ENCODE results near the gene PPP1R12B.
"Not testable (repeated sequence)": the region's sequence is repeated elsewhere in the genome, so short reads cannot be mapped to it uniquely, and the experiment has no call there.

Gene PPP1R12B

GRCh38 chr1:202599669-202600431, 251.4 kb downstream of the PPP1R12B start:
- DNase-seq (ENCODE audit: low read depth in 2 of 2) = peak; percentile 85 to 89
- TF ChIP-seq, protein P1, sequence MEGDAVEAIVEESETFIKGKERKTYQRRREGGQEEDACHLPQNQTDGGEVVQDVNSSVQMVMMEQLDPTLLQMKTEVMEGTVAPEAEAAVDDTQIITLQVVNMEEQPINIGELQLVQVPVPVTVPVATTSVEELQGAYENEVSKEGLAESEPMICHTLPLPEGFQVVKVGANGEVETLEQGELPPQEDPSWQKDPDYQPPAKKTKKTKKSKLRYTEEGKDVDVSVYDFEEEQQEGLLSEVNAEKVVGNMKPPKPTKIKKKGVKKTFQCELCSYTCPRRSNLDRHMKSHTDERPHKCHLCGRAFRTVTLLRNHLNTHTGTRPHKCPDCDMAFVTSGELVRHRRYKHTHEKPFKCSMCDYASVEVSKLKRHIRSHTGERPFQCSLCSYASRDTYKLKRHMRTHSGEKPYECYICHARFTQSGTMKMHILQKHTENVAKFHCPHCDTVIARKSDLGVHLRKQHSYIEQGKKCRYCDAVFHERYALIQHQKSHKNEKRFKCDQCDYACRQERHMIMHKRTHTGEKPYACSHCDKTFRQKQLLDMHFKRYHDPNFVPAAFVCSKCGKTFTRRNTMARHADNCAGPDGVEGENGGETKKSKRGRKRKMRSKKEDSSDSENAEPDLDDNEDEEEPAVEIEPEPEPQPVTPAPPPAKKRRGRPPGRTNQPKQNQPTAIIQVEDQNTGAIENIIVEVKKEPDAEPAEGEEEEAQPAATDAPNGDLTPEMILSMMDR (IDR thresholded peaks at IDR 0.05; ENCODE audit: low read depth, low read length) = peak; percentile 90

GRCh38 chr1:202600432-202601041, 252.0 kb downstream of the PPP1R12B start:
- DNase-seq (ENCODE audit: low read depth in 2 of 2) = no peak
- TF ChIP-seq, protein P1 (IDR thresholded peaks at IDR 0.05; ENCODE audit: low read depth, low read length) = no peak
- H3K4me3 ChIP-seq (replicated peaks in 1 of 2; ENCODE audit: low read depth in 2 of 2, low read length in 2 of 2) = no peak overlapping the region

More at GRCh38 chr1:202599669-202600431, 251.4 kb downstream of the PPP1R12B start:
- no peak overlapping the region for H3K4me3 ChIP-seq (replicated peaks in 1 of 2; ENCODE audit: low read depth in 2 of 2, low read length in 2 of 2)

- no peak overlapping the region for H3K4me3 ChIP-seq (replicated peaks in 1 of 2; ENCODE audit: low read depth in 2 of 2, low read length in 2 of 2)
- no peak for DNase-seq (ENCODE audit: low read depth in 2 of 2)
- TF ChIP-seq, protein P1 (IDR thresholded peaks at IDR 0.05; ENCODE audit: low read depth, low read length) = no peak
Measured at GRCh38 chr1:202603435-202603834, 254.9 kb downstream of the PPP1R12B start.

- TF ChIP-seq, protein P1 (IDR thresholded peaks at IDR 0.05; ENCODE audit: low read depth, low read length) = no peak
- no peak overlapping the region for H3K4me3 ChIP-seq (replicated peaks in 1 of 2; ENCODE audit: low read depth in 2 of 2, low read length in 2 of 2)
- DNase-seq (ENCODE audit: low read depth in 2 of 2) = no peak
Measured at GRCh38 chr1:202605515-202605914, 257.0 kb downstream of the PPP1R12B start.

- not testable (repeated sequence) for H3K4me3 ChIP-seq (replicated peaks in 1 of 2; ENCODE audit: low read depth in 2 of 2, low read length in 2 of 2); DNase-seq (ENCODE audit: low read depth in 2 of 2)
Measured at GRCh38 chr1:202612036-202612435, 263.5 kb downstream of the PPP1R12B start.

DNA sequence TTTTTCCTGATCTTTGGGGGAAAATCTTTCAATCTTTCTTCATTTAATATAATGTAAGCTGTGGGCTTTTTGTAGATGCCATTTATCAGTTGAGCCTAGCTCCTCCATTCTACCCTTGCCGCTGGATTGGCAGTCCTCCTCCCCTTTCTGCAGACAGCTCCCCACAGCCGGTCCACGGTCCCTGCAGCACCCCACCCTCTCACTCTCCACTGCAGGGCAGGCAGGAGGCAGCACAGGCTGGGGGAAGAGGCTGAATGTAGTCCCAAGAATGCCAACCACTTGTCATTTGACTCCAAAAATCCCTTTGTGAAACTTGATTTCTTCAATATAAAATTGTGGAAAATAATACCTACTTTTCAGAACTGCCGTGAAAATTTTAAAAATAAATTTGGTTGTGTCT, 265.1 kb downstream of the PPP1R12B start:
- H3K4me3 ChIP-seq (replicated peaks in 1 of 2; ENCODE audit: low read depth in 2 of 2, low read length in 2 of 2) = no peak overlapping the region
- DNase-seq (ENCODE audit: low read depth in 2 of 2) = no peak
- TF ChIP-seq, protein P1 (IDR thresholded peaks at IDR 0.05; ENCODE audit: low read depth, low read length) = no peak

DNA sequence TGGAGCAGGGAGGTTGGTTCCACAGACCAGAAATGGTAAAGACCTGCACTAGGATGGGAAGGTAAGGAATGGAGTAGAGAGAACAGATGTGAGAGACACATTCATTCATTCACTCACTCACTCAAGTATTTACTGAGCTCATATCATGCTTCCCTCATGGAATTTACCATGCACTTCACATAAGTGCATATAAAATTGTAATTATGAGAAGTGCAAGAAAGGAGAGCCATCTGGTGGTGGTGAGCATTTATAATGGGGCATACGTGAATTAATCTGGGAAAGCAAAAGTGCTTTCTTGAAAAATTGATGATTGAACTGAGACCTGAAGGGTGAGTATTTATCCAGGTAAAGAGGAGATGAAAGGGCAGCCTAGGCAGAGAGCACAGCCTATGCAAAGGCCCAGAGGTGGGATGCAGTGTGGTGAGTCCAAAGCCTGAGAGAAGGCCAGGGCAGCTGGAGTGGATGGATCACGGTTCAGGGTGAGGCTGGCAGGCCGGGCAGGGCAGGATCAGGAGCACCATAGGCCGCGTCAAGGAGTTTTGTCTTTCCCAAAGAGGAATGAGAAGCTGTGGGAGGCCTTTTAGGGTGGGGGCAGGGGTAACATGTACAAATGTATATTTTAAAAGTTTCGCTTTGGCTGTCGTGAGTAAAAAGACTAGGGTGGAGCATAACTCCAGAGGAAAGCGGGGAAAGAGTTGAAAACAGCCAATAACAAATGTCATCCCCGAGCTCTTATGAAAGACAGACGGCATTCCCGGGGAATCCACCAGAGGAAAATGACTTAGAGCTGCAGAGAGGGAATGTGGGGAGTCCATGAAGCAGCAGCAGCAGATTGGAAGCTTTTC, 266.1 kb downstream of the PPP1R12B start:
- TF ChIP-seq, protein P1 (IDR thresholded peaks at IDR 0.05; ENCODE audit: low read depth, low read length) = peak; percentile 27
- H3K4me3 ChIP-seq (replicated peaks in 1 of 2; ENCODE audit: low read depth in 2 of 2, low read length in 2 of 2) = not testable (repeated sequence)
- DNase-seq (ENCODE audit: low read depth in 2 of 2) = peak; percentile 27 to 47

DNA sequence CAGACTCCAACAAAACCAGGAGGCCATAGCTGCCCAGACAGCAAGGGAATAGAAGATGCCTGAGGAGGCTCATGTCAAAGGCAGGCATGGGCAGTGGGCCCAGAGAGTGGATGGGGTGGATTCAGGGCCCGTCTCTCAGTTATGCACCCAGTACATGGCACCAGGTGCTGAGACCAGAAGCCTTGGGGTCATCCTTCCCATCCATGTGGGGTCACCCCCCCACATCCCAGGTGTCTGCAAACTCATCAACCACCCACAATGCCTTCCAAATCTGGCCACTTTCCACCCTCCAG, 266.7 kb downstream of the PPP1R12B start:
- H3K4me3 ChIP-seq (replicated peaks in 1 of 2; ENCODE audit: low read depth in 2 of 2, low read length in 2 of 2); DNase-seq (ENCODE audit: low read depth in 2 of 2): not testable (repeated sequence)

Measured in cardiac fibroblast (primary cell).